ENCODE data around the gene NARS2.
"Not testable (repeated sequence)": the region's sequence is repeated elsewhere in the genome, so short reads cannot be mapped to it uniquely, and the experiment has no call there.

The NARS2 gene

DNA sequence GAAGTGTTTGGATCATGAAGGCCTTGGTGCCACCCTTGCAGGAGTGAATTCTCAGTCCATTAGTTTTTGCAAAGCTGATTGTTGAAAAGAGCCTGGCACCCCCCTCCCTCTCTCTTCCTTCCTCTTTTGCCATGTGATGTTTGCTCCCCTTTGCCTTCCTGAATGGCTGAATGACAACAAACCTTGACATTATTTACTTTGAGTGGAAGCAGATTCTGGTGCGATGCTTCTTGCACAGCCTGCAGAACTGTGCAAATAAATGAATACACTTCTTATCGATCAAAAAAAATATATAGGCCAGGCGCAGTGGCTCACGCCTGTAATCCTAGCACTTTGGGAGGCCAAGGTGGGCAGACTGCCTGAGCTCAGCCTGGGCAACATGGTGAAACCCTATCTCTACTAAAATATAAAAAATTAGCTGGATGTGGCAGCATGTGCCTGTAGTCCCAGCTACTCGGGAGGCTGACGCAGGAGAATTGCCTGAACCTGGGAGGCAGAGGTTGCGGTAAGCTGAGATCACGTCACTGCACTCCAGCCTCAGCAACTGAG, 2.0 kb upstream of the NARS2 start:
- no peak for DNase-seq (ENCODE audit: low spot score)

DNA sequence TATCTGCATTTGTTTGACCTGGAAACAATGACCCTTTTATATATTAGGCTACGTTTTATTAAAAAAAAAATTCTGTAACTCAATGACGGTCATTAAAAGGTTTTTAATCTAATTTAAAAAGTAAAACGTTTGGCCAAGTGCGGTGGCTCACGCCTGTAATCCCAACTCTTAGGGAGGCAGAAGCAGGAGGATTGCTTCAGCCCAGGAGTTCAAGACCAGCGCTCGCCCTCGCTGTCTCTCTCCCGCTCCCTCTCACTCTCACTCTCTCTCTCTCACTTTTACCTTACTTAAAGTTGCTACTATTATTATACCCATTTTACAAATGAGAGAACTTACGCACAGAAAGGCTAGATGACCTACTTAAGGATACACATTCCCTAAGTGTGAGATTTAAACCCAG, 814 bp upstream of the NARS2 start:
- DNase-seq (ENCODE audit: low spot score) = peak; percentile 6

DNA sequence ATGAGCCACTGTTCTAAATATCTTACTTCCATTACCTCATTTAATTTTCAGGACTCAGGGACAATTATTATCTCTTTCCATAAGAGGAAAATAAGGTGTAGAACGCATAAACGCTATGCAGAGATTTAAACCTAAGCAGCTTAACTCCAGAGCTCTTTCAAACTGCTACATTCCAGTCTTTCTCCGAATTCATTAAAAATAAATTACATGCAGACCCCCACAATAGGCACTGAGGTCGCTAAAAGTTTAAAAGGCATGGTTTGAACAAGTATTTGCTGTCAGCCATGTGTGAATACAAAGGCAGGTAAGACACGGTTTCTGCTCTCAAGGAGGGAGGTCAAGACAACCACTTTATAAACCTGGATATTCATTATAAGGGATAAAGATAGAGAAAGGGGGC, 983 bp downstream of the NARS2 start:
- no peak for DNase-seq (ENCODE audit: low spot score)

DNA sequence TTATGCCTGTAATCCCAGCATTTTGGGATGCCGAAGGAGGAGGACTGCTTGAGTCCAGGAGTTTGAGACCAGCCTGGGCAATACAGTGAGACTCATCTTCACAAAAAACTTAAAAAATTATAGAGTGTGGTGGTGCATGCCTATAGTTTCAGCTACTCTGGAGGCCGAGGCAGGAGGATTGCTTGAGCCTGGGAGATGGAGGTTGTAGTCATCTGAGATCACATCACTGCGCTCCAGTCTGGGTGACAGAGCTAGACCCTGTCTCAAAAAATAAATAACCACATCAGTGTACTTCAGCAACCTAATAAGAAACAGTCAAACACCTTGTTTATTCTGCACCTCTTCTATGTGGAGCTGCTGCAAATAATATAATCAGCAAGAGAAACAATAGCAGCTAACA, 1.4 kb downstream of the NARS2 start:
- DNase-seq (ENCODE audit: low spot score) = no peak

DNA sequence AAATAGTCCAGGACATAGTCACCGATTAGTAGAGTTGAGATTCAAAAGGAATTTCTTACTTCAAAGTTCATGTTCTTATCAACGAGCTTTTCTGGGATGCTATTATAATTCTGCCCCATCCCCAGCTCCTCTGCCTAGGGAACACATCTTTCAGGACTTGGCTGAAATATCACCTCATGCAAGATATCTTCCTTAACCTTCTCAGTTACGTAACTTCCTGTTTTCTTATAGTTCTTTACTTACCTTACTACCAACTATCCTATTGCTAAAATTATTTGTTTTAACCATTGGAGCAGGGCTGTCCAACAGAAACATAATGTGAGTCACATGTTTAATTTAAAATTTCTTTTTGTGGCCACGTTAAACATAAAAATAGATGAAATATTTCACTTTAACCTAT, 2.3 kb downstream of the NARS2 start:
- no peak for DNase-seq (ENCODE audit: low spot score)

DNA sequence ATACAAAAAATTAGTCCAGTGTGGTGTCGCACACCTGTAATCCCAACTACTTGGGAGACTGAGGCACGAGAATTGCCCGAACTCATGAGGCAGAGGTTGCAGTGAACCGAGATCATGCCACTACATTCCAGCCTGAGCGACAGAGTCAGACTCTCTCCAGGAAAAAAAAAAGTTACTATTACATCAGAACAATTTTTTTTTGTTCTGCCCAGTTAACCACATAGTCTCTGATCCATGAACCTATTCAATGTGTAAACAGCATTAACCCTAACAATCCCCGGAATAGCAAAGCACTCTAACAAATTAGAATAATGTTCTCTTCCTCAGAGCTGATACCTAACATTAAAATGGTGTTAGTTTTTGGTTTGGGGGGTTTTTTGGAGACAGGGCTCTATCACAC, 4.6 kb downstream of the NARS2 start:
- no peak for DNase-seq (ENCODE audit: low spot score)

DNA sequence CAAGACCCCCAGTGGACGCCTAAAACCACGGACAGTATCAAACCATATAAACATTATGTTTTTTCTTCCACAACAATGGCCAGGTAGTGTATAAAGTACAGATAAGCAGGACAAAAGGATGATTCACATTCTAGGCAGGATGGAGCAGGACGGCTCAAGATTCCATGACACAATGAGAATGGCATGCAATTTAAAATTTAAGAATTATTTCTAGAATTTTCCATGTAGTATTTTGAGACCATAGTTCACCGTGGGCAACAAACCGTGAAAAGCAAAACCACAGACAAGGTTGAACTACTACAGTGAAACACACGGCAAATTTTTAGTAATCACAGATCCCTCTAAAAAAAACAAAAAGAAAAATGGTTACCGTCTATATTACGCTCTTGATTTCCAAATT, 7.5 kb downstream of the NARS2 start:
- no peak for DNase-seq (ENCODE audit: low spot score)

DNA sequence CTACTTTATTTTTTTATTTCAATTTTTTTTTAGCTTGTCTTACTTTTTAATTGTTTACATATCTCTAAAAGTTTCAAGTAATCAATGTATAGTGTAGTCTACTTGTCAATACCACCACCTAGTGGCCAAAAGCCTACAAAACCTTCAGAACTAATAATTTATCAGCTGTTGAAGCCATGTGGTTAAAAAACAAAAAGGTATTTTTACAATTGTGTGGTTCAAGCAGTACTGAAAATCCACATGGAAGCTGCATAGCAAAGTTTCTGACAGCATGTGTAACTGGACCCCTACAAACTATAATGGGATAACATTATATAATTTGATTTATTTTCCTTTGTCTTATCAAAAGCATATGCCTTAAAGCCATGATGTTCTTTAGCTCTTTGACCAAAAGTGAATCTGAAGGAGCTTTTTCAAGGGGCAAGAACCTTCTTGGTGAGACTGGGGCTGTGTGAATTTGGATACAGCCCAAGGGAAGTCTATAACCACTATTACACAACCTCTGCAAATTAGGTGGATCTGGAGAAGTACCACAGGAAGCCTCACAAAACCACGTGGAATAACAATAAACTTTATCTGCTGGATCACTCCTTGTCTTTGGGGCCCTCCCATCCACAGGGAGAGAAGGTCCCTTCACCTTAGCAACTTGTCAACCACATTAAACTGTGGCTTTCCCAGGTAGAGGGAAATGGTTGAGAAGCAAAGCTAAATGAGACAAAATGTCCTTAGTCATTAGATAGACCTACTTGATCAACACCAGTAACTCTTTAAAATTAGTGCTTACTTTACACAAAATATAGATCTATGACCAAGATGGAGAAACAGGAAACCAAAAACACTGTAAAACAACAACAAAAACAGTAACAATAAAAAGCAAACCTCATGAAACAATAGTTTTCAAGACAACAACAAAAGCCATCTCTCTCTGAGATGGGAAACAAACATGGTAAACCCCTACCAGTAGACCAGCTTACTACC, 9.9 kb downstream of the NARS2 start:
- no peak for DNase-seq (ENCODE audit: low spot score)

DNA sequence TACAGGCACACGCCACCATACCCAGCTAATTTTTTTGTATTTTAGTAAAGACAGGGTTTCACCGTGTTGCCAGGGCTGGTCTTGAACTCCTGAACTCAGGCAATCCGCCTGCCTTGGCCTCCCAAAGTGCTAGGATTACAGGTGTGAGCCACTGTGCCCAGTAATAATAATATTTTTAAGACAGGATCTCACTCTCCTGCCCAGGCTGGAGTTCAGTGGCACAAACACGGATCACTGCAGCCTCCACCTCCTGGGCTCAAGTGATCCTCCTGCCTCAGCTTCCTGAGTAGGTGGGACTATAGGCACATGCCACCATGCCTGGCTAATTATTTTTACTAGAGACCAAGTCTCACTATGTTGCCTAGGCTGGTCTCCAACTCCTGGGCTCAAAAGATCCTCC, 10.6 kb downstream of the NARS2 start:
- not testable (repeated sequence) for DNase-seq (ENCODE audit: low spot score)

DNA sequence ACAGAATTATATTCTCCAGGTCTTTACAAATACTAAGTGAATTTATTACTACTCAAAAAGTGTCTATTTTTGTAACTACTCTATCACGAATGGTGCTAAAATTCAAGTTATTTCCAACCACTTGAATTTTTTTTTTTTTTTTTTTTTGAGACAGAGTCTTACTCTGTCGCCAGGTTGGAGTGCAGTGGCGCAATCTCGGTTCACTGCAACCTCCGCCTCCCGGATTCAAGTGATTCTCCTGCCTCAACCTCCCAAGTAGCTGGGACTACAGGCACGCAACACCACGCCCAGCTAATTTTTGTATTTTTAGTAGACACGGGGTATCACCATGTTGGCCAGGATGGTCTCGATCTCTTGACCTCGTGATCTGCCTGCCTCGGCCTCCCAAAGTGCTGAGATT, 11.6 kb downstream of the NARS2 start:
- DNase-seq (ENCODE audit: low spot score) = not testable (repeated sequence)

DNA sequence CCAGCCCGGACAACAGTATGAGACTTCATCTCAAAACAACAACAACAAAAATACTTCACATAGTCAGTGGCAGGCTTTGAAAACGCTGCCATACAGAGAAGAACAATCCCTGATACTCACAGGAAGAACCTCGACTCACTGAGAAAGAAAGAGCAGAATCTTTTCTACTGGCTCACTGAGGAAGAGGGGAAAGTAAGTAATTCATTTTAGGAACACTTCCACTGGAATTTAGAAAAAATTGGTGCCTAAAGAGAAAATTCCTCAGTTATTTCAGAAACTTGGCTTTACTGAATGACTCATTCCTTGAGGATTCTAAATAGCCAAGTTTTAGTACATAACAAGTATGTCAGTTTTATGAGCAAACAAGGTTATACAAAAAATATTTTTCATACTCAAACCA, 12.3 kb downstream of the NARS2 start:
- peak; percentile 49 for DNase-seq (ENCODE audit: low spot score)

DNA sequence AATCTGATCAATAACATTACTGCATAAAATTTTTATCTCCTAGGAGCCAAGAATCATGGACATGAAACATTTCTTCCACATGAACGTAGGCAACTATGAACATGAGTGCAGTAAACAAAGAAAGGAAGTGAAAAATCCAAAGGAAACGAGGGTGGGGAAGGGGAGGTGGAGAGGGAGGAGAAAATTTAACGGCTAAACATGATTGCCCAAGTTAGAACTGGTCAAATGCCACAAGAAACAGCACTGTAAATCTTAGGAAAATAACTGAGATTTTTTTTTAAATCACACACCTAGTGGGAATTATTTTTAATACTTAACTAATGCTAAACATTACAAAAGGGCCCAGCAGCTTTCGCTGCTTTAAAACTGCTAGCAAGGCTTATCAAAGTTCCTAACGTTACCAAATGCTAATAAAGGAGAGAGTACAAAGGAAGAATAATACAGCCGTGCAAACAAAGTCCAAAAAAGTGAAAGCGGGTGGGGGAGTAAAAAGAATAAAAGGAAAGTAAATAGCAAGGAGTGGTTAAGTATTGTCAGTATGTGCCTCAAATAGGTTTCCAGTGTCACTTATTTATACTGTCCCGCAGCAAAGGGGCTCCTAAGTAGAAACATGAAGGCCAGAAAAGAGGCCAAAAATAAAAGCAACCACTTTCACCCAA, 13.7 kb downstream of the NARS2 start:
- no peak for DNase-seq (ENCODE audit: low spot score)

DNA sequence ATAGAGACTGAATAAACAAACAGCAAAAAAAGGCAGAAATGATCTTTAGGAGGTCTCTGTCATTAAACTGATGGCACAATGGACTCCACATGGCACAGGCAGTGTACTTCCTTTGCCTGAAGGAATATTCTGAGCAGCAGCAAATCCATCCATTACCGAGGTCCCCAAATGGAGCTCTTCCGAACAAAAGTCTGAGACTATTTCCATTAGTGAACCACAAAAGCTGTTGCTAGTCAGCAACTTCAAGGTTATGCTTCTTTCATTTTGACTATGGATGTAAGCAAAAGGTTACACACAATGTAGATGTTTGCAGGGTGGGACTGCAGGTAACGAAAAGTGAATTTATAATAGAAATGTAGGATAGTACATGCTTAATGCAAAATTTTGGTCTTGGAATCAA, 14.5 kb downstream of the NARS2 start:
- DNase-seq (ENCODE audit: low spot score) = no peak

DNA sequence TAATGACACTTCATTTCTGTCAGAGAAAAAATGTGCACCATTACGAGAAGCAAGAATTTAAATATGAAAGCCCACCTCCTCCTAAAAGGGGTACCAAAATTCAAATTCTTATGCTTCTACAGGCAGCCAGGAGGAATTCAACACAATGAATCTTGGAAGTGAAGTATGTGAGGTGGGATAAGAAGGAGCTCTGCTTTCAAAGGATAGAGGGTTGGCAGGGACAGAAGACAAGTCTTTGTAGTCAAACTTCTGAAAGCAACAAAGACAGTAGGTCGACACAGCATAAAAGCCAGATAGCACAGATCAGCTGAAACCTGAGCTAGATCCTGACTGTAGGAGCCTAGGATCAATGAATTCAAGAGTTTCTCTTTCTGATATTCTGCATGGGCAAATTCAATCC, 17.4 kb downstream of the NARS2 start:
- DNase-seq (ENCODE audit: low spot score) = no peak

DNA sequence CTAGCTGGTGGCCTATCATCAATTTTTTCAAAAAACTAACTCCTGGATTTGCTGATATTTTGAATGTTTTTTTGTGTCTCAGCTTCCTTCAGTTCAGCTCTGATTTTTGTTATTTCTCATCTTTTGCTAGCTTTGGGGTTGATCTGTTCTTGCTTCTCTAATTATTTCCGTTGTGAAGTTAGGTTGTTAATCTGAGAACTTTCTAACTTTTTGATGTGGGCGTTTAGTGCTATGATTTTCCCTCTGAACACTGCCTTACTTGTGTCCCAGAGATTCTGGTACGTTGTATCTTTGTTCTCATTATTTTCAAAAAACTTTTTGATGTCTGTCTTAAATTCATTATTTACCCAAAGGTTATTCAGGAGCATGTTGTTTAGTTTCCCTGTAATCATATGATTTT, 19.1 kb downstream of the NARS2 start:
- DNase-seq (ENCODE audit: low spot score) = no peak

DNA sequence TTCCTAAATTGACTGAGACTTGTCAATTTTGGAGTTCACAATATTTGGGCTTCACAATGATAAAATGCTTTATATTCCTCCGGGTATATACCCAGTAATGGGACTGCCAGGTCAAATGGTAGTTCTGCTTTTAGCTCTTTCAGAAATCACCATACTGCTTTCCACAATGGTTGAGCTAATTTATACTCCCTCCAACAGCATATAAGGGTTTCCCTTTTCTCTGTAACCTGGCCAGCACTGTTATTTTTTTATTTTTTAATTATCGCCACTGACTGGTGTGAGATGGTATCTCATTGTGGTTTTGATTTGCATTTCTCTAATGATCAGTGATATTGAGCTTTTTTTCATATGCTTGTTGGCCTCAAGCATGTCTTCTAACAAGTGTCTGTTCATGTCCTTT, 21.8 kb downstream of the NARS2 start:
- no peak for DNase-seq (ENCODE audit: low spot score)

DNA sequence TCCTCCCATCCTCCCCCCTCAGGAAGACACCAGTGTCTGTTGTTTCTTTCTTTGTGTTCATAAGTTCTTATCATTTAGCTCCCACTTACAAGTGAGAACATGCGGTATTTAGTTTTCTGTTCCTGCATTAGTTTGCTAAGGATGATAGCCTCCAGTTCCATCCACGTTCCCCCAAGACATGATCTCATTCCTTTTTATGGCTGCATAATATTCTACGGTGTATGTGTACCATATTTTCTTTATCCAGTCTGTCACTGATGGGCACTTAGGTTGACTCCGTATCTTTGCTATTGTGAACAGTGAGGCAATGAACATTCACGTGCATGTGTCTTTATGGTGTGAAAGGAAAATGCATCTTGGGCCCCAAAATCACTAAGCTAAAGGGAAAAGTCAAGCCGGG, 22.5 kb downstream of the NARS2 start:
- DNase-seq (ENCODE audit: low spot score) = not testable (repeated sequence)

DNA sequence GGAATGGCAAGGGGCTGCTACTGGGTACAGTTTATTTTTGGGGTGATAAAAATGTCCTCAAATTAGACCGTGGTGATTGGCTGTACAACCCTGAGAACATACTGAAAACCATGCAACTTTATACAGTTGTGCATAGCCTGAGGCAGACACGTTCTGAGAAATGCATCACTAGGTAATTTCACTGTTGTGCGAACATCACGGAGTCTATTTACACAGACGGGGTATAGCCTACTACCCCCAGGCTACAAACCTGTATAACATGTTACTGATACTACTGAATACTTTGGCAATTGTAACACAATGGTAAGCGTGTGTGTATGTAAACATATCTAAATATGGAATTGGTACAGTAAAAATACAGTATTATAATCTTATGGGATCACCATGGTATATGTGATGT, 23.6 kb downstream of the NARS2 start:
- DNase-seq (ENCODE audit: low spot score) = no peak

DNA sequence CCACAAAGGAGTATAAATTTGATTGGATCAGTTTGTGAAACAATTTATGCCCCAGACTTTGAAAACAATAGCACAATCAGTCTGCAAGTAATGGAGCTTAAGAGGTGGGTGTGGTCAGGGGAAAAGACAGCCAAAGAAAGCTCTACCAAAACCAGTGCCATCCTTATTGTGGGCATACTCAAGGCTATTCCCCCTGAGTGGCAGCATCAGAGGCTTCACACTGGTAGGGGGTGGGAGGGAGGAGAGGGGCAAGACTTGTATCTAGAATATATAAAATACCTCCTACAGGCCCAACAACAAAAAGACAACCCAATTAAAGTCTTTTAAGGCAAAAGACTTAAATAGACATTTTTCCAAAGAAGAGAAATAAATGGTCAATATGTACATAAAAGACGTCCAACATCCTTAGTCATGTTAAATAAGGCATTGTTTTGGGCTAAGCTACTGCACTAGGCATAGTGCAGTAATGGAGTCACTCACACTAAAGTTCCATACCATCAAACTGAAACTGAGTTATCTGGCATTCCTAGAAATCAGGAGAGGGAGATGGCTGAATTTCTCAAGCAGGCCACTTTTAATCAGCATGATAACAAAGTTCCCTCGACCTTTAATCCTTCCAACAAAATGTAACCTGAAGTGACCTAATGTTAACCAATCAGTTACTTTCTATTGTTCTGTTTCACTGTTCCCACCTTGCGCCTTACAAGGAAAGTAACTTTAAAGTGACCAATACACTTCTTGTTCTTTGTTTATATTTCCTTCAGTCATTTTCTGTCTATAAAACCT, 24.8 kb downstream of the NARS2 start:
- DNase-seq (ENCODE audit: low spot score) = no peak

DNA sequence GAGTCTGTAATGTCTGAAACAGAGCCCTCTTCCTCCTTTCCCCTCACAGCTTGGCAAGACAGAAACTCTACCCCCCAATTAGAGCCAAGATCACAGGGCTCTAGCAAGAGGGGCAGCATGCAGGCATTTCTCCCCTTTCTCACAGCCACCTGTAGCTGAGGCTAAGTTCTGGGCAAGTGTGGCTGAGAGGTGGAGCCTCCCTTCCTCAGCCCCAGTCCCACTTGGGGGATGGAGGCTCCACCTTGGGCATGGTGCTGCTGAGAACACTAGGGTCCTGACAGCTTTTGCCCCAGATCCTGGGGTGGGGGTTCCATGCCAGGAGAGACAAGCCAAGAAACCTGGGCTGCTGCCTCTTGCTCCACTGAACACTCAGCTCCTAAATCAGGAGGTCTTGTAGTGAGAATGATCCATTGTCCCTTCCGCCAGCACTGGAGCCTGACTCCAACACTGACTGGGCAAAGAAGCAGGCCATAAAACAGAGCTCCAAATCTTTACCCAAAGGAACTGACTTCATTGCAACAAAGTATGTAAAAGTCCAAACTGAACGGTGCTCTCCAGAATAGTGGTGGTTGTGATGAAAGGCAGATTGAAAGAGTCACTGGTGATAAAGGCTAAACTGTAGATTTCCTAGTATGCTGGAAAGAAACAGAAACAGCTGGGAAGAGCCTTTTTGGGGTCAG, 25.6 kb downstream of the NARS2 start:
- no peak for DNase-seq (ENCODE audit: low spot score)

DNA sequence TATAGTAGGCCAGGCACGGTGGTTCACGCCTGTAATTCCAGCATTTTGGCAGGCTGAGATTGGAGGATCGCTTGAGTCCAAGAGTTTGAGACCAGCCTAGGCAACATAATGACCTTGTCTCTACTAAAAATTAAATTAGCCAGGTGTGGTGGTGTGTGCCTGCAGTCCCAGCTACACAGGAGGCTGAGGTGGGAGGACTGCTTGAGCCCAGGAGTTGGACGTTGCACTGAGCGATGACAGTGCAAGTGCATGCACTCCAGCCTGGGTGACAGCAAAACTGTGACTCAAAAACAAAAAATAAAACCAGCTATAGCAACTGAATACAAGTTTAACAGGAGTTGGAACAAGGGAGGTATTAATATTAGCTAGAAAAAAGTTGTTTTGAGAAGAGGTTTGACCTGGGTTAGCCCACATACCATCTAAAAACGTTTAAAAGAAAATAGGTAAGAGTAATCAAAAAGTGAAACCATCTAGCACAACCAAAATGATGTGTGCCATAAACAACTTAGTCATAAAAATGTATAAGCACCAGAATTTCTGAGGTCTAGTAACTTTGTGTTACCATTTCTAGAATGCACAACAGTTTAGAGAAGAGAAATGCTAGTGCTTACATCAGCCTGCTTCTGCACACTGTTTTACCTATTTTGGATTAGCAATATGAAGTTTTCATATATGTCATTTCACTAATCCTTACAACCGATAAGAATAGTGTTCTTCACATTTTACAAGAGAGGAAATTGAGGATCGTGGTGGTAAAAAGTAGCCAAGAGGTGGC, 26.5 kb downstream of the NARS2 start:
- DNase-seq (ENCODE audit: low spot score) = no peak
